SK-N-SH (cell line): ENCODE results near the gene THSD7A. TPM values are rescaled to one million over a fixed set of nuclear protein-coding genes. Genes with fewer than 3 reads are reported as not detected.

ENCODE experiments used
- CTCF ChIA-PET: fragments of 300-600, 350-600 bp; formaldehyde crosslinking; extraction: SDS; loops from one replicate; lab custom pipeline; 2021; lab: Yijun Ruan, JAX
- POLR2A ChIA-PET: fragments of 350-600 bp; sonication (Branson Sonifier 250); formaldehyde crosslinking; extraction: SDS; loops from one replicate; lab custom pipeline; 2020; ENCODE audit warnings: antibody characterized with exemption, inconsistent platforms; lab: Yijun Ruan, JAX
- DNase-seq: peaks from one replicate; pipeline ENCODE4 v3.0.0; 2012
- H2AFZ ChIP-seq: fragments of 200-600 bp; sonication (generic); 2 replicates; pipeline ENCODE4 v1.8.1; 2016; ENCODE audit warnings: antibody characterized with exemption, mild to moderate bottlenecking, low read depth
- H3F3A ChIP-seq: fragments of 200-600 bp; sonication (generic); replicated peaks from 2 replicates; pipeline ENCODE3; 2016; ENCODE audit warnings: antibody characterized with exemption, mild to moderate bottlenecking; ENCODE audit not compliant: insufficient read depth
- H3K27ac ChIP-seq, 2 experiments: fragments of 200-500 bp in 1 of 2; fragments of 200-600 bp in 1 of 2; sonication (Bioruptor generic) in 1 of 2; sonication (generic), shearing (Covaris generic) in 1 of 2; 2 replicates each; pipeline versions ENCODE4 v1.5.1 to v1.6.1; 2014 to 2016; ENCODE audit warnings: low read depth in 2 of 2, inconsistent platforms in 1 of 2, low read length in 1 of 2, mild to moderate bottlenecking in 1 of 2, mixed read lengths in 1 of 2
- H3K27me3 ChIP-seq: fragments of 200-600 bp; sonication (generic), shearing (Covaris generic); 2 replicates; pipeline ENCODE4 v1.6.1; 2016; ENCODE audit warnings: mixed run types; ENCODE audit not compliant: insufficient read depth
- H3K36me3 ChIP-seq, 2 experiments: fragments of 200-500 bp in 1 of 2; fragments of 200-600 bp in 1 of 2; sonication (Bioruptor generic) in 1 of 2; sonication (generic) in 1 of 2; replicated peaks in 1 of 2; 2 replicates each; pipeline versions ENCODE3 to v1.5.1; 2014 to 2016; ENCODE audit warnings: low read length in 1 of 2, mild to moderate bottlenecking in 1 of 2; ENCODE audit not compliant: insufficient read depth in 2 of 2, control insufficient read depth in 1 of 2
- H3K4me1 ChIP-seq, 2 experiments: fragments of 200-500 bp in 1 of 2; fragments of 200-600 bp in 1 of 2; sonication (Bioruptor generic) in 1 of 2; sonication (generic), shearing (Covaris generic) in 1 of 2; 2 replicates each; pipeline versions ENCODE4 v1.5.1 to v1.6.1; 2014 to 2016; ENCODE audit warnings: low read depth in 1 of 2, low read length in 1 of 2, mixed run types in 1 of 2; ENCODE audit not compliant: insufficient read depth in 2 of 2, control insufficient read depth in 1 of 2
- H3K4me2 ChIP-seq: fragments of 200-600 bp; sonication (generic), shearing (Covaris generic); 2 replicates; pipeline ENCODE4 v1.6.1; 2017; ENCODE audit warnings: mixed run types
- H3K4me3 ChIP-seq, 2 experiments: fragments of 200-500 bp in 1 of 2; fragments of 200-600 bp in 1 of 2; sonication (Bioruptor generic) in 1 of 2; sonication (generic), shearing (Covaris generic) in 1 of 2; 2 replicates each; pipeline versions ENCODE4 v1.5.1 to v1.8.1; 2014 to 2016; ENCODE audit warnings: low read depth in 2 of 2, inconsistent platforms in 1 of 2, low read length in 1 of 2, mild to moderate bottlenecking in 1 of 2, mixed read lengths in 1 of 2, moderate library complexity in 1 of 2
- H3K79me2 ChIP-seq: fragments of 200-600 bp; sonication (generic); 2 replicates; pipeline ENCODE4 v1.8.1; 2017; ENCODE audit warnings: mild to moderate bottlenecking; ENCODE audit not compliant: insufficient read depth
- H3K9ac ChIP-seq: fragments of 200-600 bp; sonication (generic); 2 replicates; pipeline ENCODE4 v1.6.1; 2017; ENCODE audit warnings: mixed run types
- H3K9me2 ChIP-seq: fragments of 200-600 bp; sonication (generic); 2 replicates; pipeline ENCODE4 v1.6.1; 2017; ENCODE audit warnings: mixed run types
- H3K9me3 ChIP-seq: fragments of 200-600 bp; sonication (generic); 2 replicates; pipeline ENCODE4 v1.6.1; 2017; ENCODE audit warnings: mixed run types, mild to moderate bottlenecking, moderate library complexity
- H4K20me1 ChIP-seq: fragments of 200-600 bp; sonication (generic); 2 replicates; pipeline ENCODE4 v1.6.1; 2017; ENCODE audit warnings: mild to moderate bottlenecking, mixed run types; ENCODE audit not compliant: insufficient read depth
- EP300 ChIP-seq, 2 experiments: IDR thresholded peaks; 2 replicates each; pipeline versions ENCODE4 v1.4.0 to v1.6.1; 2012; ENCODE audit warnings: borderline replicate concordance in 1 of 2, low read depth in 1 of 2, low read length in 1 of 2
- FOSL2 ChIP-seq: IDR thresholded peaks from 2 replicates; pipeline ENCODE4 v1.4.0; 2012; ENCODE audit warnings: low read depth, mild to moderate bottlenecking, moderate library complexity, borderline replicate concordance
- FOXM1 ChIP-seq: IDR thresholded peaks from 2 replicates; pipeline ENCODE4 v1.4.0; 2012; ENCODE audit warnings: low read depth, mild to moderate bottlenecking
- GATA2 ChIP-seq: sonication (generic); formaldehyde crosslinking; IDR thresholded peaks from 2 replicates; pipeline ENCODE4 v1.5.0; 2020; ENCODE audit warnings: mild to moderate bottlenecking, missing genetic modification reagents
- MEF2A ChIP-seq: IDR thresholded peaks from 2 replicates; pipeline ENCODE4 v1.4.0; 2012; ENCODE audit warnings: low read depth, borderline replicate concordance
- MXI1 ChIP-seq: IDR thresholded peaks from 2 replicates; pipeline ENCODE4 v1.6.1; 2012; ENCODE audit warnings: mild to moderate bottlenecking, low read depth, low read length, improper control_type of control experiment
- NRF1 ChIP-seq: IDR thresholded peaks from 2 replicates; pipeline ENCODE4 v1.6.1; 2012; ENCODE audit warnings: low read depth, mild to moderate bottlenecking, low read length
- POLR2AphosphoS5 ChIP-seq: IDR thresholded peaks from 2 replicates; pipeline ENCODE4 v1.6.1; 2012; ENCODE audit warnings: low read depth, low read length
- RFX5 ChIP-seq: IDR thresholded peaks from 2 replicates; pipeline ENCODE4 v1.6.1; 2012; ENCODE audit warnings: mild to moderate bottlenecking, improper control_type of control experiment, low read length
- RXRA ChIP-seq: IDR thresholded peaks from 2 replicates; pipeline ENCODE4 v1.4.0; 2012; ENCODE audit warnings: low read depth, mild to moderate bottlenecking, borderline replicate concordance
- YY1 ChIP-seq: IDR thresholded peaks from 2 replicates; pipeline ENCODE4 v1.4.0; 2012; ENCODE audit warnings: low read depth, mild to moderate bottlenecking
- WGBS: methylation state at CpG from one replicate; pipeline ENCODE4 v1.1.6; 2017; ENCODE audit warnings: low lambda C conversion rate; 5-methylcytosine and 5-hydroxymethylcytosine counted together
- polyA plus RNA-seq, 3 experiments: library from polyadenylated mRNA; depleted of rRNA; stranded (reverse); fragments of >200 nt; gene quantifications; 2 replicates each; pipeline ENCODE4 v1.2.3, GENCODE V29; 2012
- TF ChIP-seq, protein P1 (sequence below): fragments of 150-350 bp; IDR thresholded peaks from 2 replicates; pipeline ENCODE4 v1.6.1; 2017; ENCODE audit warnings: antibody characterized with exemption, low read length, low read depth, borderline replicate concordance
- TF ChIP-seq, protein P2 (sequence below): IDR thresholded peaks from 2 replicates; pipeline ENCODE4 v1.6.1; 2012; ENCODE audit warnings: mild to moderate bottlenecking, low read depth, low read length, moderate library complexity
- TF ChIP-seq, protein P3 (sequence below): fragments of 200-600 bp; sonication (generic); IDR thresholded peaks from 2 replicates; pipeline ENCODE4 v1.6.1; 2017; ENCODE audit warnings: antibody characterized with exemption, mild to moderate bottlenecking, moderate library complexity
- TF ChIP-seq, protein P4 (sequence below): IDR thresholded peaks from 2 replicates; pipeline ENCODE4 v1.4.0; 2012; ENCODE audit warnings: low read depth

Gene THSD7A
- polyA plus RNA-seq, 1 of the 3 experiments (the other 2 are of a cell fraction): 0.16 TPM

DNA sequence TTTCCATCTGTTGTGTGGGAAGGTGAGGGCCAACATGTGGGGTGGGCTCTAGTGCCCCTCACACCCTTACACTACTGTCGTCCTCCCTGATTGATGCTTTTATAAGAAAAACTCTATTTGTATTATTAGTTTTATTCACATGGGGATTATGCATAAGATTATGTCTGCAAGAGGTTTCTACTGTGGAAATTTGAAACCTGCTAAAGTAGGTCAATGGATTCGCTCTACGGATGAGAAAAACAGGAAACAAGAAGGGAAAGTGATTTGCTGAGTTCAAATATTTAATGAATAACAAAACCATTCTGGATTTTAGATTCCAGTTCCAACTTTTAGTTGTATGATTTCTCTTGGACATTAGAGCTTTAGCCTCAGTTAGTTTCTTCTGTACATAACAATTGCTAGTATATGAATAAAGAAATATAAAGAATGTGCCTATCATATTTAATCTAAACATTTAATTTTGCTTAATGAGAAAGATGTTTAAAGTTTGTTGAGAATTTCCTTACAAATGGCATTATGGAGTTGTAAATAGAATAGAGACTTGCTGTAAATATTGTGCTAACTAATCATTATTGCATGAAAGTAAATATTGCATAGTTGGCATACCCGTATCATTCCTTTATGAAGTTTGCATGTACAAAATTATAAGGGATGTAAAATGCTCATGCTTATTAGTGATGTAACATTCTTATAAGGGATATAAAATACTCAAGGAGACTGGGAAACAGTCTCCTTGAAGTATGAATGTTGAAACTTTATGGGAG, 193.8 kb downstream of the THSD7A start (continued):
- TF ChIP-seq RXRA: no peak
- no peak for TF ChIP-seq MXI1
- TF ChIP-seq, protein P1, sequence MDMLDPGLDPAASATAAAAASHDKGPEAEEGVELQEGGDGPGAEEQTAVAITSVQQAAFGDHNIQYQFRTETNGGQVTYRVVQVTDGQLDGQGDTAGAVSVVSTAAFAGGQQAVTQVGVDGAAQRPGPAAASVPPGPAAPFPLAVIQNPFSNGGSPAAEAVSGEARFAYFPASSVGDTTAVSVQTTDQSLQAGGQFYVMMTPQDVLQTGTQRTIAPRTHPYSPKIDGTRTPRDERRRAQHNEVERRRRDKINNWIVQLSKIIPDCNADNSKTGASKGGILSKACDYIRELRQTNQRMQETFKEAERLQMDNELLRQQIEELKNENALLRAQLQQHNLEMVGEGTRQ: no peak
- no peak for TF ChIP-seq GATA2 (CRISPR knock-in tag)
- no peak for TF ChIP-seq RFX5

DNA sequence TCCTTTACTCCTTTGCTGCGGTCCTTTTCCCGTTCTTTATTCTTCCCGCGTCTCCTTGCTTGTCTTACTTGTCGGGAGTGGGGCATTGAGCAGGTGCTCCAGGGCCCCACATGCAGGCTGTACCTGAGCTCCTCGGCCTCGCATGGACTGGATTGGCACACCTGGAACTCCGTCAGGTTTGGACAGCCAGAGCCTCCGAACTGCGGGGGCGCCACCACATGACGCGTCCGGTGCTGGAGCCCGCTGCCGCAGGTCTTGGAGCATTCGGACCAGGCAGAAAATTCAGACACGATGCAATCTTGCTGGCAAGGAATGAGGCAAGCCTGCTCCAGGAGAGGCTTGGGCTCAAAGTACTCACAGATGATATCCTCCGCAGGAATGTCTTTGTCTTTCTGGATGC, 195.7 kb downstream of the THSD7A start:
- Histone ChIP-seq H2AFZ (no peak overlapping the region), H3K79me2 (no peaks in the 10 kb centered on the region), H3K9ac (no peak overlapping the region), H3F3A (no peaks in the 10 kb centered on the region), H3K9me2 (no peaks in the 10 kb centered on the region), H3K4me3 (no peak overlapping the region), H3K27me3 (no peaks in the 10 kb centered on the region), H3K4me1 (no peaks in the 10 kb centered on the region; a peak in 2 of 4 replicates), H3K4me2 (no peak overlapping the region), H3K27ac (no peak overlapping the region), H4K20me1 (no peaks in the 10 kb centered on the region), H3K36me3 (peaks cover 0 to 6% of the 10 kb centered on the region in 2 experiments), H3K9me3 (no peaks in the 10 kb centered on the region)
- ChIA-PET CTCF (interaction anchor here (0.6 to 1.1 kb wide), 2 partner anchors 8 to 854 kb away, joined by 3 to 5 read pairs; no protein-coding TSS in a partner anchor), POLR2A (no interaction called here)
- TF ChIP-seq POLR2AphosphoS5 (no peak), RXRA (no peak), FOXM1 (no peak), NRF1 (no peak), MEF2A (no peak), EP300 (IDR thresholded peaks at IDR 0.05; ENCODE audit: borderline replicate concordance in 1 of 2, low read depth in 1 of 2, low read length in 1 of 2) (no peak), YY1 (no peak), MXI1 (no peak), FOSL2 (no peak)
- TF ChIP-seq, protein P2, sequence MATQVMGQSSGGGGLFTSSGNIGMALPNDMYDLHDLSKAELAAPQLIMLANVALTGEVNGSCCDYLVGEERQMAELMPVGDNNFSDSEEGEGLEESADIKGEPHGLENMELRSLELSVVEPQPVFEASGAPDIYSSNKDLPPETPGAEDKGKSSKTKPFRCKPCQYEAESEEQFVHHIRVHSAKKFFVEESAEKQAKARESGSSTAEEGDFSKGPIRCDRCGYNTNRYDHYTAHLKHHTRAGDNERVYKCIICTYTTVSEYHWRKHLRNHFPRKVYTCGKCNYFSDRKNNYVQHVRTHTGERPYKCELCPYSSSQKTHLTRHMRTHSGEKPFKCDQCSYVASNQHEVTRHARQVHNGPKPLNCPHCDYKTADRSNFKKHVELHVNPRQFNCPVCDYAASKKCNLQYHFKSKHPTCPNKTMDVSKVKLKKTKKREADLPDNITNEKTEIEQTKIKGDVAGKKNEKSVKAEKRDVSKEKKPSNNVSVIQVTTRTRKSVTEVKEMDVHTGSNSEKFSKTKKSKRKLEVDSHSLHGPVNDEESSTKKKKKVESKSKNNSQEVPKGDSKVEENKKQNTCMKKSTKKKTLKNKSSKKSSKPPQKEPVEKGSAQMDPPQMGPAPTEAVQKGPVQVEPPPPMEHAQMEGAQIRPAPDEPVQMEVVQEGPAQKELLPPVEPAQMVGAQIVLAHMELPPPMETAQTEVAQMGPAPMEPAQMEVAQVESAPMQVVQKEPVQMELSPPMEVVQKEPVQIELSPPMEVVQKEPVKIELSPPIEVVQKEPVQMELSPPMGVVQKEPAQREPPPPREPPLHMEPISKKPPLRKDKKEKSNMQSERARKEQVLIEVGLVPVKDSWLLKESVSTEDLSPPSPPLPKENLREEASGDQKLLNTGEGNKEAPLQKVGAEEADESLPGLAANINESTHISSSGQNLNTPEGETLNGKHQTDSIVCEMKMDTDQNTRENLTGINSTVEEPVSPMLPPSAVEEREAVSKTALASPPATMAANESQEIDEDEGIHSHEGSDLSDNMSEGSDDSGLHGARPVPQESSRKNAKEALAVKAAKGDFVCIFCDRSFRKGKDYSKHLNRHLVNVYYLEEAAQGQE: no peak
- TF ChIP-seq, protein P3, sequence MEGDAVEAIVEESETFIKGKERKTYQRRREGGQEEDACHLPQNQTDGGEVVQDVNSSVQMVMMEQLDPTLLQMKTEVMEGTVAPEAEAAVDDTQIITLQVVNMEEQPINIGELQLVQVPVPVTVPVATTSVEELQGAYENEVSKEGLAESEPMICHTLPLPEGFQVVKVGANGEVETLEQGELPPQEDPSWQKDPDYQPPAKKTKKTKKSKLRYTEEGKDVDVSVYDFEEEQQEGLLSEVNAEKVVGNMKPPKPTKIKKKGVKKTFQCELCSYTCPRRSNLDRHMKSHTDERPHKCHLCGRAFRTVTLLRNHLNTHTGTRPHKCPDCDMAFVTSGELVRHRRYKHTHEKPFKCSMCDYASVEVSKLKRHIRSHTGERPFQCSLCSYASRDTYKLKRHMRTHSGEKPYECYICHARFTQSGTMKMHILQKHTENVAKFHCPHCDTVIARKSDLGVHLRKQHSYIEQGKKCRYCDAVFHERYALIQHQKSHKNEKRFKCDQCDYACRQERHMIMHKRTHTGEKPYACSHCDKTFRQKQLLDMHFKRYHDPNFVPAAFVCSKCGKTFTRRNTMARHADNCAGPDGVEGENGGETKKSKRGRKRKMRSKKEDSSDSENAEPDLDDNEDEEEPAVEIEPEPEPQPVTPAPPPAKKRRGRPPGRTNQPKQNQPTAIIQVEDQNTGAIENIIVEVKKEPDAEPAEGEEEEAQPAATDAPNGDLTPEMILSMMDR: no peak
- TF ChIP-seq, protein P4, sequence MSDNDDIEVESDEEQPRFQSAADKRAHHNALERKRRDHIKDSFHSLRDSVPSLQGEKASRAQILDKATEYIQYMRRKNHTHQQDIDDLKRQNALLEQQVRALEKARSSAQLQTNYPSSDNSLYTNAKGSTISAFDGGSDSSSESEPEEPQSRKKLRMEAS: no peak
- WGBS: 79% methylated on average over 17 of the region's 19 CpGs
- DNase-seq: no peak
